Stimulated activated CD4-positive, alpha-beta T cell treated with anti-CD3 and anti-CD28 coated beads, Interleukin-1b, Interleukin-23, amount 100 ng/mL, for 24 hours (primary cell): ENCODE data around the gene SEC31B.
A peak's percentile ranks its signal among the peaks of the same experiment; 100 is the strongest.

Experiments used
- DNase-seq, 4 experiments: peaks; one replicate each; pipeline ENCODE4 v3.0.0-alpha.2; 2020; ENCODE audit warnings: low read depth in 4 of 4, low spot score in 1 of 4

Gene SEC31B

GRCh38 chr10:100502926-100503494, 16.7 kb downstream of the SEC31B start:
- DNase-seq = no peak

GRCh38 chr10:100501423-100501822, 18.2 kb downstream of the SEC31B start:
- DNase-seq = no peak

- DNase-seq = no peak
Measured at GRCh38 chr10:100498059-100498458, 21.6 kb downstream of the SEC31B start.

GRCh38 chr10:100496567-100496966, 23.1 kb downstream of the SEC31B start:
- no peak for DNase-seq

- no peak for DNase-seq
Measured at GRCh38 chr10:100490531-100490930, 29.1 kb downstream of the SEC31B start.

GRCh38 chr10:100489396-100489795, 30.3 kb downstream of the SEC31B start:
- no peak for DNase-seq

GRCh38 chr10:100487529-100487928, 32.1 kb downstream of the SEC31B start:
- DNase-seq = no peak

GRCh38 chr10:100485801-100486495, 33.7 kb downstream of the SEC31B start:
- no peak for DNase-seq

GRCh38 chr10:100485366-100485765, 34.3 kb downstream of the SEC31B start:
- no peak for DNase-seq

GRCh38 chr10:100483876-100484666, 35.6 kb downstream of the SEC31B start:
- no peak for DNase-seq

GRCh38 chr10:100482834-100483185, 36.9 kb downstream of the SEC31B start:
- DNase-seq = no peak

GRCh38 chr10:100482181-100482833, 37.4 kb downstream of the SEC31B start:
- DNase-seq = peak; percentile 19 to 55 (median 42)

GRCh38 chr10:100481462-100482081, 38.1 kb downstream of the SEC31B start:
- DNase-seq = peak; percentile 59 to 82 (median 74)

GRCh38 chr10:100480002-100480401, 39.7 kb downstream of the SEC31B start:
- DNase-seq = no peak

GRCh38 chr10:100479037-100479436, 40.6 kb downstream of the SEC31B start:
- DNase-seq = no peak

GRCh38 chr10:100477970-100478369, 41.7 kb downstream of the SEC31B start:
- no peak for DNase-seq

- DNase-seq = no peak
Measured at GRCh38 chr10:100470367-100470766, 49.3 kb downstream of the SEC31B start.

- DNase-seq = no peak
Measured at GRCh38 chr10:100469756-100470155, 49.9 kb downstream of the SEC31B start.

GRCh38 chr10:100468978-100469377, 50.7 kb downstream of the SEC31B start:
- DNase-seq = no peak

GRCh38 chr10:100468322-100468721, 51.3 kb downstream of the SEC31B start:
- no peak for DNase-seq

- DNase-seq = no peak
Measured at GRCh38 chr10:100462709-100463108, 57.0 kb downstream of the SEC31B start, which contains the start of gene WNT8B. TSS of gene WNT8B (plus strand) at chr10:100463009. CDS start at chr10:100463169, 160 bp downstream.
